MM.1S (cell line): Measurements from ENCODE around the gene BMS1.

Experiments
- DNase-seq: peaks from one replicate; pipeline ENCODE4 v3.0.0-alpha.2; 2015
- H2AFZ ChIP-seq: fragments of 300-600 bp; sonication (generic); 2 replicates; pipeline ENCODE4 v1.6.0; 2016; ENCODE audit warnings: antibody characterized with exemption, low read length
- H3F3A ChIP-seq: fragments of 300-600 bp; sonication (generic); 2 replicates; pipeline ENCODE4 v1.6.1; 2016; ENCODE audit warnings: mild to moderate bottlenecking, antibody characterized with exemption, low read length, moderate library complexity, mixed read lengths; ENCODE audit not compliant: insufficient read depth
- H3K27ac ChIP-seq: fragments of 300-600 bp; sonication (generic); 2 replicates; pipeline ENCODE4 v1.5.1; 2016; ENCODE audit warnings: mild to moderate bottlenecking, low read length
- H3K27me3 ChIP-seq: fragments of 300-600 bp; sonication (generic); replicated peaks from 2 replicates; pipeline ENCODE4 v1.6.0; 2016; ENCODE audit warnings: low read length; ENCODE audit not compliant: insufficient read depth
- H3K36me3 ChIP-seq: fragments of 300-600 bp; sonication (generic); replicated peaks from 2 replicates; pipeline ENCODE4 v1.6.1; 2016; ENCODE audit warnings: mild to moderate bottlenecking, low read length, mixed read lengths; ENCODE audit not compliant: insufficient read depth
- H3K4me1 ChIP-seq: fragments of 300-600 bp; sonication (generic); 2 replicates; pipeline ENCODE4 v1.6.1; 2016; ENCODE audit warnings: low read length, mixed read lengths
- H3K4me2 ChIP-seq: fragments of 300-600 bp; sonication (generic); 2 replicates; pipeline ENCODE4 v1.6.0; 2016; ENCODE audit warnings: low read depth, low read length
- H3K4me3 ChIP-seq: fragments of 300-600 bp; sonication (generic); 2 replicates; pipeline ENCODE4 v1.5.1; 2016; ENCODE audit warnings: low read length, mixed read lengths
- H3K79me2 ChIP-seq: fragments of 300-600 bp; sonication (generic); 2 replicates; pipeline ENCODE4 v1.6.1; 2016; ENCODE audit warnings: mixed run types, low read length, mixed read lengths
- H3K9ac ChIP-seq: fragments of 300-600 bp; sonication (generic); 2 replicates; pipeline ENCODE4 v1.6.1; 2016; ENCODE audit warnings: low read length, mixed read lengths
- H3K9me2 ChIP-seq: fragments of 300-600 bp; sonication (generic); replicated peaks from 2 replicates; pipeline ENCODE4 v1.6.1; 2016; ENCODE audit warnings: mild to moderate bottlenecking, low read length, mixed read lengths; ENCODE audit not compliant: insufficient read depth
- H3K9me3 ChIP-seq: fragments of 300-600 bp; sonication (generic); replicated peaks from 2 replicates; pipeline ENCODE4 v1.6.1; 2016; ENCODE audit warnings: mild to moderate bottlenecking, low read length, mixed read lengths; ENCODE audit not compliant: insufficient read depth
- H4K20me1 ChIP-seq: fragments of 300-600 bp; sonication (generic); 2 replicates; pipeline ENCODE4 v1.6.1; 2016; ENCODE audit warnings: mild to moderate bottlenecking, low read length, moderate library complexity, mixed read lengths; ENCODE audit not compliant: insufficient read depth
- CTCF ChIP-seq: fragments of 300-600 bp; sonication (generic); IDR thresholded peaks from 2 replicates; pipeline ENCODE4 v1.5.1; 2016; ENCODE audit warnings: antibody characterized with exemption, low read length, mixed read lengths
- EZH2 ChIP-seq: fragments of 300-600 bp; sonication (generic); optimal IDR thresholded peaks from 2 replicates; pipeline ENCODE3; 2017; ENCODE audit warnings: low read depth, mild to moderate bottlenecking, antibody characterized with exemption, low read length, mixed read lengths
- EZH2phosphoT487 ChIP-seq: fragments of 300-600 bp; sonication (generic); IDR thresholded peaks from 2 replicates; pipeline ENCODE4 v1.6.1; 2018; ENCODE audit warnings: antibody characterized with exemption, low read length

The BMS1 gene

GRCh38 chr10:42753507-42754154 lies 29.0 kb upstream of the BMS1 start:
- Histone ChIP-seq H3K27ac (no peak overlapping the region), H3K4me2 (no peak overlapping the region), H3F3A (no peaks in the 10 kb centered on the region), H3K27me3 (no peaks in the 10 kb centered on the region), H3K4me1 (0 out of 2 replicates have a peak, but pooled peaks cover 3% of the 10 kb centered on the region), H3K9ac (no peak overlapping the region), H3K79me2 (no peaks in the 10 kb centered on the region), H2AFZ (no peak overlapping the region), H3K9me2 (no peaks in the 10 kb centered on the region), H3K4me3 (no peak overlapping the region), H3K9me3 (no peaks in the 10 kb centered on the region), H3K36me3 (no peaks in the 10 kb centered on the region), H4K20me1 (no peaks in the 10 kb centered on the region)
- TF ChIP-seq CTCF (no peak), EZH2 (no peak), EZH2phosphoT487 (no peak)
- DNase-seq, result no peak

- Histone ChIP-seq H3K4me3 (no peak overlapping the region), H4K20me1 (no peaks in the 10 kb centered on the region), H3K36me3 (no peaks in the 10 kb centered on the region), H2AFZ (no peak overlapping the region), H3K79me2 (no peaks in the 10 kb centered on the region), H3K9ac (no peak overlapping the region), H3K9me3 (no peaks in the 10 kb centered on the region), H3K27ac (no peak overlapping the region), H3K4me1 (0 out of 2 replicates have a peak, but pooled peaks cover 3% of the 10 kb centered on the region), H3K4me2 (no peak overlapping the region), H3K27me3 (no peaks in the 10 kb centered on the region), H3F3A (no peaks in the 10 kb centered on the region), H3K9me2 (no peaks in the 10 kb centered on the region)
- DNase-seq, result no peak
- no peak for TF ChIP-seq CTCF
- no peak for TF ChIP-seq EZH2phosphoT487
- TF ChIP-seq EZH2, result no peak
Observed at GRCh38 chr10:42754155-42755027, 28.2 kb upstream of the BMS1 start.

- H3K4me1 ChIP-seq, result 0 out of 2 replicates have a peak, but pooled peaks cover 3% of the 10 kb centered on the region
- H4K20me1 ChIP-seq, result no peaks in the 10 kb centered on the region
- no peak overlapping the region for H3K27ac ChIP-seq
- H3K9me2 ChIP-seq, result no peaks in the 10 kb centered on the region
- TF ChIP-seq EZH2 (no peak), CTCF (no peak), EZH2phosphoT487 (no peak)
- no peak overlapping the region for H3K4me3 ChIP-seq
- H2AFZ ChIP-seq, result no peak overlapping the region
- no peaks in the 10 kb centered on the region for H3K27me3 ChIP-seq
- H3K79me2 ChIP-seq, result no peaks in the 10 kb centered on the region
- H3F3A ChIP-seq, result no peaks in the 10 kb centered on the region
- no peak for DNase-seq
- H3K4me2 ChIP-seq, result no peak overlapping the region
- H3K9ac ChIP-seq, result no peak overlapping the region
- H3K36me3 ChIP-seq, result no peaks in the 10 kb centered on the region
- H3K9me3 ChIP-seq, result no peaks in the 10 kb centered on the region
Observed at GRCh38 chr10:42755028-42755451, 27.6 kb upstream of the BMS1 start.
